ENCODE results near the gene CAPN13. TPM values are rescaled to one million over a fixed set of nuclear protein-coding genes. Genes with fewer than 3 reads are reported as not detected.
A peak's percentile ranks its signal among the peaks of the same experiment; 100 is the strongest.

The CAPN13 gene
- total RNA-seq, 1 donor from 2014 or later = under 0.01 TPM

DNA sequence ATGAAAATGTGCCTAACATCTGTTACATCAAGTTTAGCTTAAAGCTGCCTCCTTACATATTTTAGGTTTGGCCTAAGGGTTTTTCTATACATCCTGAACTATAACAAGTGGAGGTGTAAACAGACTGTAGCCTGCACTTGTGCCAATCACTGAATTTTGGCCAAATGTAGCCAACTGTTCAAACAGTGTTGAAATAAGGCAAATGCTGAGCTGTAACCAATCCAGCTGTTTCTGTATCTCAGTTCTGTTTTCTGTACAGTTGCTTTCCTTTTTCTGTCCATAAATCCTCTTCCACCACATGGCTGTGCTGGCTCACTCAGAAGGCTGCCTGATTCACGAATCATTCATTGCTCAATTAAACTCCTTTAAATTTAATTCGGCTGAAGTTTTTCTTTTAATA is 19.2 kb upstream of the CAPN13 start:
- Histone ChIP-seq H3K27me3 (ENCODE audit: control insufficient read depth, insufficient read depth, low read length) (no peaks in the 10 kb centered on the region), H3K4me3 (ENCODE audit: low read depth, low read length) (no peak overlapping the region), H3K36me3 (ENCODE audit: control insufficient read depth, insufficient read depth, low read length) (no peaks in the 10 kb centered on the region)
- DNase-seq (ENCODE audit: low read depth) = no peak
- FAIRE-seq = no peak
- TF ChIP-seq, protein P1, sequence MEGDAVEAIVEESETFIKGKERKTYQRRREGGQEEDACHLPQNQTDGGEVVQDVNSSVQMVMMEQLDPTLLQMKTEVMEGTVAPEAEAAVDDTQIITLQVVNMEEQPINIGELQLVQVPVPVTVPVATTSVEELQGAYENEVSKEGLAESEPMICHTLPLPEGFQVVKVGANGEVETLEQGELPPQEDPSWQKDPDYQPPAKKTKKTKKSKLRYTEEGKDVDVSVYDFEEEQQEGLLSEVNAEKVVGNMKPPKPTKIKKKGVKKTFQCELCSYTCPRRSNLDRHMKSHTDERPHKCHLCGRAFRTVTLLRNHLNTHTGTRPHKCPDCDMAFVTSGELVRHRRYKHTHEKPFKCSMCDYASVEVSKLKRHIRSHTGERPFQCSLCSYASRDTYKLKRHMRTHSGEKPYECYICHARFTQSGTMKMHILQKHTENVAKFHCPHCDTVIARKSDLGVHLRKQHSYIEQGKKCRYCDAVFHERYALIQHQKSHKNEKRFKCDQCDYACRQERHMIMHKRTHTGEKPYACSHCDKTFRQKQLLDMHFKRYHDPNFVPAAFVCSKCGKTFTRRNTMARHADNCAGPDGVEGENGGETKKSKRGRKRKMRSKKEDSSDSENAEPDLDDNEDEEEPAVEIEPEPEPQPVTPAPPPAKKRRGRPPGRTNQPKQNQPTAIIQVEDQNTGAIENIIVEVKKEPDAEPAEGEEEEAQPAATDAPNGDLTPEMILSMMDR (IDR thresholded peaks at IDR 0.05; ENCODE audit: insufficient read depth, low read length, severe bottlenecking) = no peak

DNA sequence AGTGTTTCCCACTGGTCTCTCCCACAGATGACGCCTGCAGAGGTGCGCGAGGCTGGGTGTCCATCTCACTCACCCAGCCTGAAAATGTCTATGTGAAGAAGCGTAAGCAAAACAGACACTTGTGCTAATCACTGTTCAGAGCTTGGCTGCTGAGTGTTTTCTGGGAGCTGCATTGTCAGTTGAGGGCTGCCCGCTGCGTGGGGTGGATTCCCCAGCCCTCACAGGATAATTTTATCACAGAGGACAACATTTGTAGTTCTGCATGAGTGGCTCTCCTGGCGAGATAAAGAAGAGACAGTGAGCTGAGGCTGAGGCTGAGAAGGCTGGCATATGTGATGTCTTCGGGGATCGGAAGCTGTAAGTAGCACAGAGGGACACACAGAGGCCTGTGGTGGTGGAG is 16.2 kb upstream of the CAPN13 start:
- FAIRE-seq (peak; percentile 43), DNase-seq (ENCODE audit: low read depth) (no peak)
- no peak overlapping the region for H3K4me3 ChIP-seq (ENCODE audit: low read depth, low read length)
- TF ChIP-seq, protein P1 (IDR thresholded peaks at IDR 0.05; ENCODE audit: insufficient read depth, low read length, severe bottlenecking) = no peak
- no peaks in the 10 kb centered on the region for H3K36me3 ChIP-seq (ENCODE audit: control insufficient read depth, insufficient read depth, low read length)
- H3K27me3 ChIP-seq (ENCODE audit: control insufficient read depth, insufficient read depth, low read length) = no peaks in the 10 kb centered on the region

DNA sequence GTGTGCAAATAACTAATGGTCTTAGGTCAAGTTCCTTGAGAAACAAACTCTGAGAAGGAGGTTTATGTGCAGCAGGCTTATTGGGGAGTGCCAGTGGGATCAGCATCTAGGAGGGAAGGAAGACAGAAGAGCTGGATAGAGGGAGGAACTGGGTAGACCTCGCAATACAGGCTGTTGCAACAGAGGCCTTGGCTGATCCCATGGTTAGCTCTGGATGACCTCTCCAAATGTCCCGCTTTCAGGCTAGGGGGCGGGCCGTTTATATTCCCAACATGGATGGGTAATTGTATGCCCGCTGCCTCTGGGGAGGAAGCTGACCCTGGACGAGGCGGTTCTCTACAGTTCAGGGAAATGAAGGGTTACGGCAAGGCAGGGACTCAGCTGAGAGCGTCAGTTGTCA is 14.7 kb upstream of the CAPN13 start:
- DNase-seq (ENCODE audit: low read depth) = no peak
- no peak overlapping the region for H3K4me3 ChIP-seq (ENCODE audit: low read depth, low read length)
- FAIRE-seq = no peak

DNA sequence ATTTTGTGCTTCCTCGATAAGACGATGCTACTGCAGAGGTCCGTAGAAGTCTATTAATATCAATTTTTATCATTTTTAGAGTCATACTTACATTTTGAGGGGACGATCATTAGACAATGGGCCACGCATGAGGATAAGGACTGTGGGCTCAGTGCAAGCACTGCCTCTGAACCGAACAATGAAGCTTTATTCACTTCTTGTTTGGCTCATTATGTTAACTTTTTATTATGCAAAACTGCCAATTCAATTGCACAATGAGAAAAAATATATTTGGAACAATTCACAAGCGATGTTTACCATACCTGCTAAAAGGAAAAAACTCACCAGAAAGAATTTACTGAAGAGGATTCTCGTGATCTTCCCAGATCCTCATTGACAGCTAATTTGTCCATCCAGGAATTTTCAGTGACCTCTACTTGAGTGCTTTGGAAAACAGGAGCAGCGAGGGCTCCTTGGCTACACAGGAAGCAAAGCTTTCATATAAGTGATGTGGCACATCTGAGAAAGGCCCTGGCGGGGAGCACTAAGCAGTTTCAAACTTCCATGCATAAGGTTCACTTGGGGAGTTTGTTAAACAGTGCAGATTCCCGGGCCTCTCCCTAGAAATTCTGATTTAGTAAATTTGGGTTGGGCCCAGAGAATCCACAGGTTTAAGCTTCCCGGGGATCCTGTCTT is 13.3 kb upstream of the CAPN13 start:
- TF ChIP-seq, protein P1 (IDR thresholded peaks at IDR 0.05; ENCODE audit: insufficient read depth, low read length, severe bottlenecking) = no peak
- DNase-seq (ENCODE audit: low read depth) (no peak), FAIRE-seq (no peak)
- Histone ChIP-seq H3K4me3 (ENCODE audit: low read depth, low read length) (no peak overlapping the region), H3K27me3 (ENCODE audit: control insufficient read depth, insufficient read depth, low read length) (no peaks in the 10 kb centered on the region), H3K36me3 (ENCODE audit: control insufficient read depth, insufficient read depth, low read length) (no peaks in the 10 kb centered on the region)

More for the DNA sequence above, 14.7 kb upstream of the CAPN13 start:
- Histone ChIP-seq H3K36me3 (ENCODE audit: control insufficient read depth, insufficient read depth, low read length) (no peaks in the 10 kb centered on the region), H3K27me3 (ENCODE audit: control insufficient read depth, insufficient read depth, low read length) (no peaks in the 10 kb centered on the region)
- TF ChIP-seq, protein P1 (IDR thresholded peaks at IDR 0.05; ENCODE audit: insufficient read depth, low read length, severe bottlenecking) = no peak

DNA sequence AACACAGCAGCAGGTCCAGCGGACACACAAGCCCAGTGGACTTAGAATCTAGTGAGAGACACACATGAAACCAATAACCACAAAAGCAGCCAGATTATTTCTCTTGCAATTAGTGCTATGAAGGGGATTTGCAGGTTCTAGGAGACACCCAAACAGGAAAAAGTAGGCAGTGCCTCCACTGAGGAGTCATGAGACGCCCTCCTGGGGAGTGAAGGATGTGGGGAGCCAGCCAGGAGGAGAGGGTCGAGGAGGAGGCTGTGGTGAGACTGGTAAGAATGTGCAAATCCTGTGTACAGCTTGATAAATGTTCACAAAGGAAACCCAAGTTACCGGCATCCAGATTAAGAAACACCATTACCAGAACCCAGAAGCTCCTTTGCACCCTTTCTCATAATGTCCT is 2.7 kb upstream of the CAPN13 start:
- peak; percentile 62 for FAIRE-seq
- TF ChIP-seq, protein P1 (IDR thresholded peaks at IDR 0.05; ENCODE audit: insufficient read depth, low read length, severe bottlenecking) = no peak
- peaks cover 4% of the 10 kb centered on the region for H3K27me3 ChIP-seq (ENCODE audit: control insufficient read depth, insufficient read depth, low read length)

DNA sequence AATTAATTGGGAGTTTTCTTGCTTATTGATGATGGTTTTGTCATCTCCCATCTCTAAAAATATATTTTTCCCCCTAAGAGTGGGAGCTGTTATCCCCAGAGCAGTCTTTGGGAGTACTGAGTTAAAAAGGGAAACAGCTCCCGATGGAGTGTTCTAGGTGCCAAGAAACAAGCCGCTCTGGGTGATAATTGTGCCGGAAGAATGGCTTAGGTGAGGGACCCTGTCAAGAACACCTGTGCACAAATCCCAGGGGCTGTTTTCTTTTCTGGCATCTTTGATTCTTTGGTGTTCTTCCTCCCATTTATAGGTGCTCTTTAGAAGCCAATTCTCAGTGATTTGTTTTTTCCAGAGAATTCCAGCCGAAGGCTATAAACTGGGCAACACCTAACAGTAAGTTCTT is 1.4 kb upstream of the CAPN13 start:
- no peak overlapping the region for H3K4me3 ChIP-seq (ENCODE audit: low read depth, low read length)
- DNase-seq (ENCODE audit: low read depth) (no peak), FAIRE-seq (no peak)
- H3K27me3 ChIP-seq (ENCODE audit: control insufficient read depth, insufficient read depth, low read length) = peaks cover 4% of the 10 kb centered on the region
- TF ChIP-seq, protein P1 (IDR thresholded peaks at IDR 0.05; ENCODE audit: insufficient read depth, low read length, severe bottlenecking) = no peak
- H3K36me3 ChIP-seq (ENCODE audit: control insufficient read depth, insufficient read depth, low read length) = no peaks in the 10 kb centered on the region

More for the DNA sequence above, 2.7 kb upstream of the CAPN13 start:
- no peak for DNase-seq (ENCODE audit: low read depth)
- Histone ChIP-seq H3K36me3 (ENCODE audit: control insufficient read depth, insufficient read depth, low read length) (no peaks in the 10 kb centered on the region), H3K4me3 (ENCODE audit: low read depth, low read length) (no peak overlapping the region)

Measured in bronchial epithelial cell (primary cell).